GM21381 (cell line): ENCODE data around the gene MORN1.

Source experiments
- ATAC-seq: cut with Tn5 transposase; IDR thresholded peaks from one replicate; pipeline ENCODE4 v1.9.1; 2021; ENCODE audit warnings: mild to moderate bottlenecking, moderate library complexity; ENCODE audit not compliant: unreplicated experiment

The MORN1 gene

DNA sequence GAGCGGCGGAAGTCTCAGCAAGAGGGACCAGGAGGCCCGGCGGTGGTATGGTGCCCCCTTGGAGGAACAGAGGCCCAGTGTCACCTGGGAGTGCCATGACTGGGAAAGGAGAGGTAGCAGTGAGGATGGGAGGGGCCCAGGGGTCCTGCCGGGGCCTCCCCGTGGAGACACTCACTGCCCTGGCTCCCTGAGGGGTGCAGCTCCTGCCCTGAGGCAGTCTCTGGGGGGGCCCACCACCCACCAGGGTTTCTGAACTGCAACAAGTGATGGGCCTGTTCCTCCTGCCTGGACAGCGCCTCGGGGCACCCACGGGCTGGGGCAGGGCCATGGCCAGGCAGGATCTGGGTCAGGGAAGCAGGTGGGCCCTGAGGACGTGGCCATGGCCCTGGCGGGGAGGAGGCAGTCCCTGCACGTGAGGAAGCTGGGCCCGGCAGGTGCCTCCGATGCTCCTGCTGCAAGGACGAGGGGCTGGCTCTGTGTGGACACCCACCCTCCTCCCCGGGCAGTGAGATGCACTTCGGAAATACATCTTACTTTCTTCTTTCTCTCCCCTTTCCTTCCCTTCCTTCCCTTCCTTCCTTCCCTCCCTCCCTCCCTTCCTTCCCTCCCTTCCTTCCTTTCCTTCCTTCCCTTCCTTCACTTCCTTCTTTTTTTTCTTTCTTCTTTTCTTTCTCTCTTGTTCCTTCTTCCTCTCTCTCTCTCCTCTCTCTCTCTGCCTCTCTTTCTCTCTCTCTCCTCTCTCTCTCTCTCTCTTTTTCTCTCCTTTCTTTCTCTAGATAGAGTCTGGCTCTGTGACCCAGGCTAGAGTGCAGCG, 66.6 kb downstream of the MORN1 start:
- no peak for ATAC-seq

DNA sequence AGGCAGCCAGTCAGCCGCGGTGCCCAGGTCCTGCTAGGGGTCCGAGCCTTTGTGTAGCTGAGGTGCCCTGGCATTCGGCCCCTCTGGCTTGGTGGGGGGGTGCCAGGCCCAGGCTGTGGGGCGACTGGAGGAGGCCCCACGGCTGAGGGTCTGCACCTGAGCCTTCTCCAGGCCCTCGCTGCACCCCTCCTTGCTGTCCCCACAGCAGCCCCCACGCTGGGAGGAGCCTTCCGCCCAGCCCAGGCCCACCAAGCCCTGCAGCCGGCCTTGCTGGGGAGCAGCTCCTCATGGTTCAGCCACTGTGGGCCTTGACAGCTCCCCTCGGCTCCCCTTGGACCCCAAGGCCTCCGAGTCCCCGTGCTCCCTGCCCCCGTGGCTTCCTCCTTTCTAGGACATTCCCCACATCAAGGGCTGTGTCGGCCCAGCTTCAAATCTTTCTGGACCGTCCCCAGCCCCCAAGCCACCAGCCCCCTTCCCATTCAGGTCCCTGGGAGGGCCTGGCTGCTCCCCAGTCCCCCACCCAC, 67.8 kb downstream of the MORN1 start:
- no peak for ATAC-seq

DNA sequence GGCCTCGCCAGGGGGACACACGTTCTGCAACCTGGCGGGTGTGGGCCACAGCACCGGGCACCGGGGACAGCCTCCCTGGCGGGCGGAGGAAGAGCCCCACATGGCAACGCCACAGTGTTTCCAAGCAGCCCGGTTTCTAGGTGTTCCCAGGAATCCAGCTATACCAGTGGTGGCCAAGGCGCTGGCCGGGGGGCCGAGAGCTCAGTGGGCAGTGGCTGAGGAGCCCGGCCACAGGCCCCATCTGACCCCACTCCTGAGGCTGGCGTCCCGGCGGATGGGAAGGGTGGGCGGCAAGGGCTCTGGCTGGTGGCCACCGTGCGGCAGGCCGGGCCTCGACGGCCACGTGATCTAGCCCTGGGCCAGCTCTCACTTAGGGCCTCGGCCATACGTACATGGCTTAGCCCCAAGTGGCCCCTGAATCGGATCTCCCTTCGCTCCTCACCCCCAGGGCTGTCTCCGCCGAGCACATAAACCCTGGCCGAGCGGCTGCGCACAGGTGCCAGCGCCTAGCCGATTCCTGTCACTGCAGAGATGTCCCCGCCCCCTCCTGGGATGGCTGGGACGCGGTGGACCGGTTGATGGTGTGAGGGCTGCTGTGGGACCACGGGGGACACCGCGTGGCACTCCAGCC, 68.7 kb downstream of the MORN1 start:
- no peak for ATAC-seq

DNA sequence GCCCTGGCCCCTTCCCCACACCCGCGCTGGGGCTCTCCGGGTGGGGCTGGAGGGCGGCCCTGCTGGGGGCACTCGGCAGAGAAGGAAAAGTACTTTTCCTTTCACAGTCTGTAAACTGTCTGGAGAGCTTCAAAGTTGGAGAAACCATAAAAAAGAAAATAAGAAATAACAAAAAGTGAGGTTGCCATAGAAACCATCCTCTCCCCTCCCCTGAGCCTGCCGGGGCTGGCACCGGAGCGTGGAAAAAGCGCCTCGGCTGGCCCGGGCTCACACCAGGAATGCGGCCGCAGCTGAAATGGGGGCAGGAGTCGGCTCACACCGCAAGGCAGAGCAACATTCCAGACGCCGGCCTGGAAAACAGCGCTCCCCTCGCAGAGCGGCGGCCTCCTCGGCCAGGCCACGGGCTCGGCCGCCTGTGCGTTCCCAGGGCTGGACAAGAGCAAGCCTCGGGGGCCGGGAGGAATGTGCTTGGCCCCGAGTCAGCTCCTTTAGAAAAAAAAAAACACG, 69.2 kb downstream of the MORN1 start:
- no peak for ATAC-seq

DNA sequence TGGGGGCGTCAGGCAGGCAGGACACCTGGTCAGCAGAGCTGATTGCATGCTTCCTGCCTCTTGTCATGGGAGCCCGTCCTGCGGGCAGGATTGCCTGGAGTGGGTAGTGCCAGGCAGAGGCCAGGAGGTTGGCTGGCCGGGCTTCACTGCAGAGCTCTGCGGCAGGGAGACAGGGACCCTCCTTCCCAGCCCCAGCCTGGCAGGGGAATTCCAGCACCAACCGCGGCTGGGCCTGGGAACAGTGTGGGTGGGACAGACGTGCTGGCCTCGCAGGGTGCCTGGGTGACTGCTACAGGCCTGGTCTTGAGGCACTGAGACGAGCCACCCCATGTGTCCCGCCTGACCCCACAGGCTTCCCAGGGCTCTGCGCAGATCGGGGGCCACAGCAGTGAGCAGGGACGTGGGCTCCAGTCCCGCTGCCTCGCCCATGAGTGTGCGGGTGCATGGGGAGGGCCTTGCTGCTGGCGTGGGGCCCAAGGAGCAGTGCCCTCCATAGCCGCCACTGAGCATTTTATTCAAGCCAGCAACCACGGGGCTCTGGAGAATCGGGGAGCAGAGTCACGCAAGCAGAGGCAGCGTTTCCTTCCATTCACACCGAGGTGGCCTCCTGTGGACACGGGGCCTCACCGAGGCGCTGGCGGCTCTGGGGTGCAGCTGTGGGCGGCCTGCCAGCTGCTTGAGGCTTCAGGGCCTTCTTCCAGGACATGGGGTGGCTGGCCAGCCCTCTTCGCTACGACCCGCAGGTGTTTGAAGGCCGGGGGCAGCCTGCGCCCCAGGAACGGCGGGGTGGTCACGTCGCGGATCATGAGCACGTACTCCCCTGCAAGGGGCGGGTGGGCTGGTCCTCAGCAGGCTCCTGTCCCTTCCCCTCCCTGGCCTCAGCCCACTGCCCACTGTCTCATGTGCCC, 70.3 kb downstream of the MORN1 start:
- no peak for ATAC-seq

DNA sequence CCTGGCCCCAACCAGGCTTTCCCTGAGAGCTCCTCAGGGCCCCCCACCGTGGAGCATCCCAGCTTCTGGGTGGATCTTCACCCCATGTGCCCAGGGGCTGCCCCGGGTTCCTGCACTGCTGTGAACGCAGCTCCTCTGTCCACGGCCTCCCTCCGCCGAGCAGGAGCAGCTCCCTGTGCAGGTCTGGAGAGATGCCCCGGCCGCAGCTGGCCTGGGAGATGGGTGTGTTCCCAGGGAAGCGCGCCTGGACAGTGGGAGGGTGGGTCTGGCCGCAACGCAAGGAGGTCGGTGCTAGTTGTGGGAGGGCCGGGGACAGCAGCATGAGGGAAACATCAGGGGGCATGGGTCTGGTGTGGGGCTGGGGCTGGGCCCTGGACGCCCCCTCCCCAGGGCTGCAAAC, 71.3 kb downstream of the MORN1 start:
- no peak for ATAC-seq

DNA sequence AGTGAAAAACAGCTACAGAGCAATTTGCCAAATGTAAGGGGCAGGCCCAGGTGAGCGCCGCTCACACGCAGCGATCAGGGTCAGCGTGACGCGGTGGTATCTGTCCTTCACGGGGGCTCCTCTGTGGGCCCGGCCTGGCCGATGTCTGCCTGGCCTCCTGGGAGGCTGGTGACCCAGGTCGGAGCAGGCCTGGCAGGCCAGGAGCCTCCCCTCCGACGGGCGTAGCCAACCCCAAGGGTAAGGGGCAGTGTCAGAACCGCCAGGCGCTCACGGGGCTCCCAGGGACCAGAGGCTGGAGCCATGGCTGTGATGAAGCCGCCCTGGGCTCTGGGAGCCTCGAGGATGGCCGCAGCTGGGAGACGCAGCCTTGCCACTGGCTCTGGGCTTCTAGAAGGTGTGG, 72.1 kb downstream of the MORN1 start:
- ATAC-seq, result no peak

DNA sequence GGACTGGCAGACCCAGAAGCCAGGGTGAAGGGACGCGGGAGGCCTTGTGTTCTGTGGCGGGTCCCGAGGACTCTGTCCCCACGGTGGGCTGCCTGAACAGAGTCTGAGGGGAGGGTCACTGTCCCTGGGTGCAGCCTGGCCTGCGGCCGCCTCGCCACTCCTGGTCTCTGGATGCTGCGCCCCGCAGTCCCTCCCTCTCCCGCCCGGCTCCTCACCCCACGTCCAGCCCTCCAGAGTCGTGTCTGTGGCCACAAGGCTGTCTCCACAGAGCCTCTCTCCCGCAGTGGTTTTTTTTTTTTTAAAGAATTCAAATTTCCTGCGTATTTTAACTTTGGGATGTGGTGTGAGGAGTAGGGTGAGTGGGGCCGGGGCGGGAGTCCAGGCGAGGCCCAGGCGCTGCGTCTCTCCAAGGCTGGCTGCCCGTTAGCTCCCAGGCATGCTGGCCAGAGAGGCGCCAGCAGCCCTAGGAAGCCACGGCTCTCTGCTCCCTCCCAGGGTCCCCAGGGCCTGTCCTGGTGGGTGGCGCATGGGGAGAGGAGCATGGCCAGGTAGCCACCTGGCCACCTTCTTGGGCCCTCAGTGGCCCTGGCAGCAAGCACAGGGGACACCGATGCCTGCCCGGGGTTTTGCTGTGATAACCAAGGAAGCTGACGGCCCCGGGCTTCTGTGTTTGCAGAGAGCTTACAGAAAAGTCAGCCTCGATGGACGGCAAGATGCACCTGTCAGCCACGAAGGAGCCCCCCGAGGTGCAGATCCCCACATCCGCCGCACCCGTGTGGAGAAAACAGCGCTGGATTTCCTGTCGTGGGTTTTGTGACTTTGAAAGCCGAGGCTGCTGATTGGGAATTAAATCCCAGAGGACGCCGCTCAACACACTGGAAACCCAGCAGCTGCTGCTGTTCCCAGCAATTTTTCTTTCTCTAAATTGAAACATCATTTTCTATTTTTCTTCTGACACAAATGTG, 72.8 kb downstream of the MORN1 start:
- ATAC-seq, result no peak

DNA sequence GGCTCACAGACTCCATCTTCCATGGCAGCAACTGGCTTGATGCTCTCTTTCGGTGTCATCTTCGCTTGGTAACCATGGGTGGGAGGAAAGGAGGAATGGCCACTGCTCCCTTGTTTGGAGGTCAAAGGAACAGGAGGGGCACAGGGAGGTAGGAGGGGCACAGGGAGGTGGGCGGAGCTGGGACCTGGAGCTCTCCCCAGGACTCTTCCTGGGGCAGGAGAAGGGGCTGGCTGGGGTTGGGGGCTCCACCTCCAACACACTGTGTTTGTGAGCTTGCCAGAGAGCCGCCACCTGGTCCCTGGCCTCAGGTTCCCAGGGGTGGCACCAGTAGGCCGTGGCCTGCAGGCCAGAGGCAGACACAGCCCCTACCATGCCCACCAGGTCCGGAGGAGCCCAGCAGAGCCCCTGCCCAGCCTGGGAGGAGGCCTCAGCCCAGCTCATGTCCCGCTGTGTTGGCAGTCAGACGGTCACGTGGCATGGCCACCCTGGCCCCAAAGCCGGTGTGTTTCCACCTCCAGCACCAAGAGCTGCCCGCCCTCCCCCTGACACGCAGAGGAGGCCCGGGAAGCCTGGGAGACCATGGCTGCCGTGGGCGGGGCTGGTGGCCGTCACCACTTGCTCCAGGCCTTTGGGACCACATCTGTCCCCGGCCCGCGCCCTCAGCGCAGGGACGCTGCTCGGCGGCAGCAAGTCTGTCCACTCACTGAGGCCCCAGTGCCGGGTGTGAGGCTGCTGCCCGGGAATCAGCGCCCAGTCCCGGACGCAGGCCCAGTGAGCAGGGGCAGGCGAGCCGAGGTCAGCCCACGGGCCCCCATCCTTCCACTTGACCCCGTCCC, 73.9 kb downstream of the MORN1 start:
- ATAC-seq, result no peak

DNA sequence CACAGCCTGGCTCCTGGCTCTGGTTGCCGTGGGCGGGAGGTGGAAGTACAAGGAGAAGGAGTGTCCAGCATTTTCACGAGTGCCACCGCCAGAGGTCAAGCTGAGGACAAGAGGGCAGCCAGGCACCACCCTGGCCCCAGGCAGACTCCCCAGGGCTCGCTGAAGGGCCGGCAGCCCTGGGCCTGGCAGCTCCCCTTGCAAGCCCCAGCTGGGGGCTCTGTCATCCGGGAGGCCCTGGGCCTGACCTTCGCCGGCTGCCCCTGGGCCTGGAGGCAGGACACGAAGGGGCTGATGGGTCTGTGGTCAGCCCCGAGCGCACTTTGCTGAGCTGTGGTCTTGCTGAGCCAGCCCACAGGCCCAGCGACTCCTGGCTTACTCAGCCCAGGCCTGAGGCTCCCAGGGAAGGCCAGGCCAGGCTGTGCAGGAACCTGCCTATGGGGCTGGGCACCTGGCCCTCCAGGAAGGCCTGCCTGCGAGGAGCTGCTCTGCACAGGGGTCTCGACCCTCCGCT, 74.8 kb downstream of the MORN1 start:
- ATAC-seq, result no peak

DNA sequence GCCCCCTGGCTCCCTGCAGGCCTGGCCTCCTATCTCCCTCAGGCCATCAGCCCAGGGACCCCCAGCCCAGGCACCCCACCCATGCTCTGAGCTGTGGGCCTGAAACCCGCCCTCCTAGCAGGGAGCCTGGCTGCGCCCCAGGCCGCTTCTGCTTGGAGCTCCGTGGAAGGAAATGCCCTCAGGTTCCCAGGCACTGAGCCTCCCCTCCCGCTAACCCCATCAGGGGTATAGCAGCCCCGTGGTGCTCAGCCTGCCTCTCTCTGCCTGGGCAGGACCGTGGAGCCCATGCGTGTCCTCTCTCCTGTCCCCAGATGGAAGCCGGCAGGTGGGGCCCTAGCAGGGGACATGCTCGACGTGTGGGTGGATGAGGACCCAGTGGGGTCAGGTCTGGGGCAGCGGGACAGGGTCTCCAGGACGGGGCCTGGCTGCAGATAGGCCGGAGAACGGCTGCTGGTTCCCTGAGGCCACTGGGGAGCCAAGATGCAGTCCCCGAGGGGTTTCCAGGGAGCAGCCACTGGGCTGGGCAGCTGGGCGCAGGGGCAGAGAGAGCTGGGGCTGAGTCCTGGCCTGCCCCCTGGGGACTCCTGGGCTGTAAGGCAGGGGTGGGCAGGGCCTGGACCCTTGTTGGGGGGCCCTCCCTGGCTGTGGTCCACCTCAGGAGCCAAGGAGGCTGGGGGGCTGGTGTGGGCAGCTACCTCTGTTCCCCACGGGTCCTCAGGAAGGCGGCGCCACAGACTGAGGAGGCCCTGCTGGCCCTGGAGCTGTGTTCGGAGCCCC, 75.5 kb downstream of the MORN1 start:
- ATAC-seq, result no peak

DNA sequence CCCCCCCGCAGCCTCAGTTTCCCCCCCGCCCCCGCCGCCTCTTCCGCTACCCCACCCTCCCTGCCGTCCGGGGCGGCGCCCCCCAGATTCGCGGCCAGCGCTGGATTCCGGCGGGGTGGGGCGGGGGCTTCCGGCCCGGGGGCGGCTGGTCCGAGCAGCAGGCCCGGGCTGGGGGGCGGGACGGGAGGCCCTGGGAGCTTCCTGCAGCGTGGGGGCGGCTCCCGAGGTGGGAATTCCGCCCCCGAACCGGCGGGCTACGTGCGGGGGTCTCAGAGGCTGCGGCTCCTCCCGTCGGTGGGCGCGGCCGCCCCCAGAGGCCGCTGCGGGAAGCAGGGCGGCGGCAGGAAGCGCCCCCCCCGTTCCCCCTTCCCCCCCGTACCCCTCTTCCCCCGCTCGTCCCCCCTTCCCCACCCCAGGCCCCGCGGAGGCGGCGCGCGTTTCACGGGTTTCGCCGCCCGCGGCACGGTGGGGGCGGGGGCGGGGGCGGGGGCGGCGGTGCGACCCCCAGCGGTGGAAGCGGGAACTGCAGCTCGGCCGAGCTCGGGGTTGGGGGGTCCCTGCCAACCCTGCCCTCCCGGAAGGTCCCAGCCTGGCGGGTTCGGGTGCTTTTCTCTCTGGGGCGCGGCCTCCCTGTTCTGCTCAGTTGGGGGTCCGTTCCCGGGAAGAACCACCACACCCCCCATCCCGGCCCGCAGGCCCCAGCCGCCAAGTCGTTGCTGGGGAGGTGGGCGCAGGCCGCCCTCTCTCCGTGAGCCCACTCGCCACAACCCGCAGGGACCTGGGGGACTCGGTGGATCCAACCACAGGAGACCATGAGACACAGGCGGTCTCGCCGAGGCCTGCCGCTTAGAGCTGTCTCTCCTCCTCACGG, 76.3 kb downstream of the MORN1 start:
- no peak for ATAC-seq

DNA sequence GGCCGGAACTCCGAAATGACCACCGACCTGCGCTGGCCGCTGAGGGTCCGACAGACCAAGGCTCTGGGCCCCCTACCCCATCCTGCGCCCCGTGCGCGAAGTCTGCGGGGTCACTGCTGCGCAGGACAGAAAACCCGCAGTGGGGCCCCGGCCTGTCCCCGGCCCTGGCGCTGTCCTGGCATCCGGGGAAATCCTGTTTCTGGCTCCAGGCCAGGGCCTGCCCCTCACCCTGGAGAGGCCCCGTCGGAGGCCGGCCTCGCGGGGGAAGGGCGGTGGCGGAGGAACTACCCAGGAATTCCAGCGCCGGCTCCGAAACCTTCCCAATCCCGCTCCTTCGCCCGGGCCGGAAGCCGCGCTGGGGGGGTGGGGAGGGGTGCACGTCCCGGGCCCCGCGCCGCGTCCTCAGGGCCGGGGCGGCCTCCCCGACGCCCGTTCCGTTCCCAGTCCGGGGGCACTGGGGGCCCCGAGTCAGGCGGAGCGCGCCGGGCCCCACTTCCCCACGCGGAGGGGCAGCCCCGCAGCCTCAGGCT, 77.0 kb downstream of the MORN1 start:
- ATAC-seq, result no peak

DNA sequence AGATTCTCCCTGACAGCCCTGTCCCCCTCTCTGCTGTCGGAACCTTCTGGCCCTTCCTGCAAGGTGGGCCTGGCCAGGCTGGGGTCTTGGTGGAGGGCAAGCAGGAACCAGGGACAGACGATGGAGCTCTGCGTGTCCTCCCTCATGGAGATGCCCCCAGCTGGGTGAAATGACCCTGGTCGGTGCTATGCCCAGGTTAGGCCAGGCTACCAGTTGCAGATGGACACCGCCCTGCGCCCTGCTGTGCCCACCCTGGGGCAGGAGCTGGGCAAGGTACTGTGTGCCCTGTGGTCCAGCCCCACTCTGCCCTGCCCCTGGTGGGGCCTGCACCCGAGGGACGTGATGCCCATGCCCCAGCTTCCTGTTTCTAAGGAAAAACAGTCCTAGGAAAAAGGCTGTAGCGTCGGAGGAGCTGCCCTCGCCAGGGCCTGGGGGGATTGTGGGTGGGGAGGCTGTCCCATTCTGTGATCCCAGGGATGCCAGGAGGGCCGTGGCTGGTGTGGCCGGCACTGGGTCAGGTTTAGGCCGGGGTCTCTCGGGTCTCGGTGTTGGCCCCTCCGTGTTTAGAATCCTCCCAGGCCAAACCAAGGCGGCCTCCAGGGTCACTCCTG, 77.6 kb downstream of the MORN1 start:
- ATAC-seq, result no peak

DNA sequence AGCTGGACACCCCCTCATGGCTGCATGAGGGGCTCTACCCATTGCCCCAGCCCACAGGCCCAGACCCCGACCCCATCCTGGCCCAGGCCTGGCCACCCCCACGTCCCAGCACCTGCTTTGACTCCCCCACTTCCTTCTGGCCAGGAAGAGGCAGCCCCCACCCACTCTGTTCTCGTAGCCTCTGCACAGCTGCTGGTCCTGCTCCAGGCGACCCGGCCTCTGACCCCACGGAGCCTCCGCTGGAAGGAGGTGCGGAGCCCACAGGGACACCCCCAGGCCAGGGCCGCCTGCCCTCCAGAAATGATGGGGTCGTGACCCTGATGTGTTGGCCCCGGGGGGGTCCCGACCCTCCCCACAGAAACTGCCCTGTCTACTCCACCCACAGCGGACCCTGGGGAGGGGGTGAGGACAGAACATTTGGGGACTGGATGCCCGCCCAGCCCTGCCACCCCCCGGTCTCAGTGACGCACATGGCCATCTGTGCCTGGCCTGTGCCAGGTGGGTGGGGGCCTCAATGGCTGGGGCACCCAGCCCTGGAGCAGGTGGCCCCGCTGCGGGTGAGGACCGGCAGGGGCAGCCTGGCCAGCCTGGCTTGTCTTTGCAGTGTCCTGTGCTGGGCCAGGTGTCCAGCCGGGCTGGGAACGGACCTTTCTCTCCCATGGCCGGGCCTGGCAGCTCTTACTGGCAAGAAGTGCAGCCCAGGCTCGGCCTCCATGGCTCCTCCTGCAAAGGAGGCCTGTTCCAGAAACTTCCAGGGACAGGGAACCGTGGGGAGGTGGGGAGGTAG, 78.6 kb downstream of the MORN1 start:
- no peak for ATAC-seq

DNA sequence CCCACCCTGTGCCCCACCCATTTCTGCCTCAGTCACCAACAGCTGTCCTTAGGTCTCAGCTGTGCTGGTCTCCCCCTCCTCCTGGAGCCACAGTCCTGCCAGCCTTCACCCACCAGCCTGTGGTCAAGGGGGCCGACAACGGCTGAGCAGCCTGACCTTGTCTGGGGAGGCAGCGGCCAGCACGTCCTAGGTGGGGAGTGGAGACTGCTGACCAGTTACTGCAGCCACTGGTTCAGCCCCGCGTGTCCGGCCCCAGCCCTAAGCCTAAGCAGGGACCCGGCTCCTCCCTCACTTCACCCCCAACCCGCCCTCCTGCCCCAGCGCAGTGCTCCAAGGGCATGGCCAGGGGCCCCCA, 79.2 kb downstream of the MORN1 start:
- ATAC-seq, result no peak
